WTC11 (cell line): ENCODE data around the gene ZMIZ1. TPM values are rescaled to one million over a fixed set of nuclear protein-coding genes. Genes with fewer than 3 reads are reported as not detected.

Experiments
- ATAC-seq: fragments of 200-7000 bp; cut with Tn5 transposase; 2 replicates; pipeline ENCODE4 v1.10.0; 2021; ENCODE audit warnings: mild to moderate bottlenecking, moderate library complexity
- CTCF ChIA-PET: fragments of 300-600 bp; sonication (Branson Sonifier 250); formaldehyde crosslinking; loops from one replicate; lab custom pipeline; 2021; ENCODE audit warnings: antibody characterized with exemption; lab: Charles Lee
- POLR2A ChIA-PET: fragments of 350-600 bp; sonication (Branson Sonifier 250); formaldehyde crosslinking; loops from one replicate; lab custom pipeline; 2021; ENCODE audit warnings: antibody characterized with exemption; lab: Charles Lee
- DNase-seq: peaks from one replicate; pipeline ENCODE4 v3.0.0; 2021; ENCODE audit warnings: low spot score
- H3K27ac Mint-ChIP-seq: 2 replicates; pipeline ENCODE4 v1.8.0; 2021; ENCODE audit warnings: mixed read lengths
- H3K27me3 Mint-ChIP-seq: 2 replicates; pipeline ENCODE4 v1.8.0; 2021; ENCODE audit warnings: low read depth, mild to moderate bottlenecking, moderate library complexity, mixed read lengths
- H3K36me3 Mint-ChIP-seq: 2 replicates; pipeline ENCODE4 v1.8.0; 2021; ENCODE audit warnings: mixed read lengths
- H3K4me1 Mint-ChIP-seq: 2 replicates; pipeline ENCODE4 v1.8.0; 2022; ENCODE audit warnings: mixed read lengths
- H3K4me3 Mint-ChIP-seq: 2 replicates; pipeline ENCODE4 v1.8.0; 2021; ENCODE audit warnings: mild to moderate bottlenecking, moderate library complexity, mixed read lengths
- H3K9me3 Mint-ChIP-seq: 2 replicates; pipeline ENCODE4 v1.8.0; 2021; ENCODE audit warnings: mixed read lengths
- AFF4 ChIP-seq: sonication (generic); formaldehyde crosslinking; IDR thresholded peaks from 2 replicates; pipeline ENCODE4 v1.8.1; 2023; ENCODE audit warnings: mild to moderate bottlenecking, missing genetic modification reagents, borderline replicate concordance
- ARID4B ChIP-seq: sonication (generic); formaldehyde crosslinking; IDR thresholded peaks from 2 replicates; pipeline ENCODE4 v1.8.0; 2023; ENCODE audit warnings: missing genetic modification reagents, mild to moderate bottlenecking, borderline replicate concordance
- ATF3 ChIP-seq: sonication (generic); formaldehyde crosslinking; conservative IDR thresholded peaks from 2 replicates; pipeline ENCODE4 v1.8.1; 2022; ENCODE audit warnings: mild to moderate bottlenecking, missing genetic modification reagents
- EMX1 ChIP-seq: fragments of 250-450 bp; sonication (Bioruptor Pico); IDR thresholded peaks from 2 replicates; pipeline ENCODE4 v1.8.0; 2021; ENCODE audit warnings: mild to moderate bottlenecking
- ETV6 ChIP-seq: sonication (generic); formaldehyde crosslinking; IDR thresholded peaks from 2 replicates; pipeline ENCODE4 v1.8.1; 2022; ENCODE audit warnings: mild to moderate bottlenecking, missing genetic modification reagents
- JUN ChIP-seq: sonication (generic); formaldehyde crosslinking; IDR thresholded peaks from 2 replicates; pipeline ENCODE4 v1.8.0; 2023; ENCODE audit warnings: mild to moderate bottlenecking, missing genetic modification reagents
- MLX ChIP-seq: sonication (generic); formaldehyde crosslinking; IDR thresholded peaks from 2 replicates; pipeline ENCODE4 v1.8.1; 2023; ENCODE audit warnings: mild to moderate bottlenecking, missing genetic modification reagents, moderate library complexity
- NFE2L1 ChIP-seq: sonication (generic); formaldehyde crosslinking; IDR thresholded peaks from 2 replicates; pipeline ENCODE4 v1.8.1; 2023; ENCODE audit warnings: missing genetic modification reagents
- NR1H2 ChIP-seq: sonication (generic); formaldehyde crosslinking; IDR thresholded peaks from 2 replicates; pipeline ENCODE4 v1.9.0; 2021; ENCODE audit warnings: mild to moderate bottlenecking, moderate library complexity, missing genetic modification reagents
- RORB ChIP-seq: fragments of 250-450 bp; sonication (Bioruptor Pico); IDR thresholded peaks from 2 replicates; pipeline ENCODE4 v1.9.0; 2021; ENCODE audit warnings: mild to moderate bottlenecking
- SMAD4 ChIP-seq: sonication (generic); formaldehyde crosslinking; IDR thresholded peaks from 2 replicates; pipeline ENCODE4 v1.8.0; 2022; ENCODE audit warnings: mild to moderate bottlenecking, missing genetic modification reagents
- TEAD4 ChIP-seq: sonication (generic); formaldehyde crosslinking; IDR thresholded peaks from 2 replicates; pipeline ENCODE4 v1.8.0; 2022; ENCODE audit warnings: mild to moderate bottlenecking, missing genetic modification reagents
- TP53 ChIP-seq: sonication (generic); formaldehyde crosslinking; IDR thresholded peaks from 2 replicates; pipeline ENCODE4 v1.8.1; 2023; ENCODE audit warnings: mild to moderate bottlenecking, missing genetic modification reagents
- USF1 ChIP-seq: sonication (generic); formaldehyde crosslinking; IDR thresholded peaks from 2 replicates; pipeline ENCODE4 v1.8.0; 2022; ENCODE audit warnings: mild to moderate bottlenecking, missing genetic modification reagents
- USF2 ChIP-seq: sonication (generic); formaldehyde crosslinking; IDR thresholded peaks from 2 replicates; pipeline ENCODE4 v1.8.1; 2023; ENCODE audit warnings: mild to moderate bottlenecking, missing genetic modification reagents, moderate library complexity
- ZNF121 ChIP-seq: sonication (generic); formaldehyde crosslinking; IDR thresholded peaks from 2 replicates; pipeline ENCODE4 v1.8.0; 2023; ENCODE audit warnings: missing genetic modification reagents
- ZNF281 ChIP-seq: sonication (generic); formaldehyde crosslinking; IDR thresholded peaks from 2 replicates; pipeline ENCODE4 v1.8.0; 2023; ENCODE audit warnings: mild to moderate bottlenecking, missing genetic modification reagents
- ZNF423 ChIP-seq: fragments of 250-450 bp; sonication (Bioruptor Pico); IDR thresholded peaks from 2 replicates; pipeline ENCODE4 v2.1.2; 2022; ENCODE audit warnings: mild to moderate bottlenecking, moderate library complexity
- ZNF512 ChIP-seq: sonication (generic); formaldehyde crosslinking; IDR thresholded peaks from 2 replicates; pipeline ENCODE4 v1.8.1; 2022; ENCODE audit warnings: missing genetic modification reagents, borderline replicate concordance
- total RNA-seq: library from RNA; stranded (reverse); gene quantifications from 3 replicates; pipeline ENCODE4 v1.2.3, GENCODE V29; 2021

ZMIZ1 gene
- total RNA-seq, 1 experiment from 2014 or later: 44.4 TPM

GRCh38 chr10:79188154-79188965, 119.6 kb downstream of the ZMIZ1 start:
- DNase-seq (no peak), ATAC-seq (peak; percentile 29)
- no peaks in the 10 kb centered on the region for H3K36me3 Mint-ChIP-seq
- H3K9me3 Mint-ChIP-seq: no peaks in the 10 kb centered on the region
- peak overlapping the region; percentile 38; the same call in 1 of the 2 replicates for H3K27ac Mint-ChIP-seq
- TF ChIP-seq USF2 (CRISPR knock-in tag): no peak; the same call in 1 of the 2 replicates
- TF ChIP-seq USF1 (CRISPR knock-in tag): peak; percentile 37; the same call in 1 of the 2 replicates
- TF ChIP-seq TP53 (CRISPR knock-in tag): no peak
- no peak for TF ChIP-seq ATF3
- no peak for TF ChIP-seq NFE2L1 (CRISPR knock-in tag)
- TF ChIP-seq RORB (CRISPR knock-in tag): no peak
- 0 out of 2 replicates have a peak, but pooled peaks have one; percentile 8 for TF ChIP-seq ZNF121 (CRISPR knock-in tag)
- TF ChIP-seq TEAD4: no peak
- no peak for TF ChIP-seq JUN (CRISPR knock-in tag)
- no peak for TF ChIP-seq MLX (CRISPR knock-in tag)
- TF ChIP-seq EMX1 (CRISPR knock-in tag): no peak
- no peak for TF ChIP-seq ZNF281 (CRISPR knock-in tag)
- TF ChIP-seq ZNF512 (CRISPR knock-in tag): no peak
- peaks cover 45% of the 10 kb centered on the region for H3K4me1 Mint-ChIP-seq
- no peak overlapping the region for H3K4me3 Mint-ChIP-seq
- ChIA-PET POLR2A (no interaction called here), CTCF (interaction anchor here (0.7 to 2.4 kb wide), 7 partner anchors 14 to 83 kb away, joined by 3 to 6 read pairs (median 3); no protein-coding TSS in a partner anchor)
- H3K27me3 Mint-ChIP-seq: no peaks in the 10 kb centered on the region

- Mint-ChIP-seq H3K4me3 (no peak overlapping the region), H3K27me3 (no peaks in the 10 kb centered on the region), H3K4me1 (peaks cover 37% of the 10 kb centered on the region), H3K36me3 (no peaks in the 10 kb centered on the region), H3K9me3 (no peaks in the 10 kb centered on the region), H3K27ac (no peak overlapping the region)
- ATAC-seq (no peak), DNase-seq (no peak)
- POLR2A ChIA-PET: interaction anchor here (0.5 kb wide), 1 partner anchor 13 kb away, joined by 4 read pairs; no protein-coding TSS in a partner anchor
- CTCF ChIA-PET: interaction anchor here (0.8 to 2.4 kb wide), 5 partner anchors 13 to 61 kb away, joined by 3 to 6 read pairs (median 5); no protein-coding TSS in a partner anchor
- TF ChIP-seq NR1H2 (CRISPR knock-in tag): no peak
- no peak for TF ChIP-seq ARID4B (CRISPR knock-in tag)
- no peak for TF ChIP-seq ZNF423
- TF ChIP-seq SMAD4 (CRISPR knock-in tag): no peak
- no peak for TF ChIP-seq ETV6 (CRISPR knock-in tag)
- no peak for TF ChIP-seq AFF4 (CRISPR knock-in tag)
- no peak for TF ChIP-seq NFE2L1 (CRISPR knock-in tag)
Measured at GRCh38 chr10:79189181-79189580, 120.4 kb downstream of the ZMIZ1 start.
